IMR-90 (cell line): ENCODE data around the gene ZEB2. TPM values are rescaled to one million over a fixed set of nuclear protein-coding genes. Genes with fewer than 3 reads are reported as not detected.

Source experiments
- ATAC-seq: fragments of 200-7000 bp; cut with Tn5 transposase; 2 replicates; pipeline ENCODE4 v1.9.1; 2020; ENCODE audit warnings: low read depth, mild to moderate bottlenecking, moderate library complexity
- BruUV-seq: library from RNA; stranded (reverse); fragments of 400-500 nt; replicated peaks from 2 replicates; lab custom pipeline; 2021; lab: Mats Ljungman, UMichigan
- CTCF ChIA-PET: fragments of 300-600 bp; formaldehyde crosslinking; extraction: SDS; loops from one replicate; lab custom pipeline; 2021; ENCODE audit warnings: antibody characterized with exemption; lab: Yijun Ruan, JAX
- POLR2A ChIA-PET: fragments of 300-600 bp; sonication (Branson Sonifier 250); formaldehyde crosslinking; loops from one replicate; lab custom pipeline; 2022; ENCODE audit warnings: antibody characterized with exemption; ENCODE audit not compliant: unreplicated experiment; lab: Charles Lee
- DNase-seq: peaks from one replicate; pipeline ENCODE4 v3.0.0; 2013
- H2AFZ ChIP-seq: replicated peaks from 2 replicates; pipeline ENCODE3; 2013; ENCODE audit warnings: low read length, mild to moderate bottlenecking; ENCODE audit not compliant: poor library complexity
- H2AK5ac ChIP-seq: 2 replicates; pipeline ENCODE4 v1.6.1; 2013; ENCODE audit warnings: low read depth, low read length, inconsistent platforms
- H2AK9ac ChIP-seq: replicated peaks from 2 replicates; pipeline ENCODE3; 2013; ENCODE audit warnings: mild to moderate bottlenecking, low read depth, low read length, moderate library complexity; ENCODE audit not compliant: poor library complexity
- H2BK120ac ChIP-seq: 2 replicates; pipeline ENCODE4 v1.6.1; 2013; ENCODE audit warnings: low read depth, low read length, inconsistent platforms
- H2BK15ac ChIP-seq: 3 replicates; pipeline ENCODE4 v1.6.1; 2013; ENCODE audit warnings: low read depth, low read length, inconsistent platforms
- H2BK20ac ChIP-seq: 2 replicates; pipeline ENCODE4 v1.6.1; 2013; ENCODE audit warnings: low read depth, mild to moderate bottlenecking, inconsistent platforms, low read length, moderate library complexity
- H2BK5ac ChIP-seq: 2 replicates; pipeline ENCODE4 v1.6.1; 2013; ENCODE audit warnings: mild to moderate bottlenecking, low read depth, low read length, inconsistent platforms; ENCODE audit not compliant: poor library complexity, severe bottlenecking
- H3K14ac ChIP-seq: replicated peaks from 2 replicates; pipeline ENCODE4 v1.6.1; 2013; ENCODE audit warnings: low read depth, low read length, inconsistent platforms
- H3K18ac ChIP-seq: 2 replicates; pipeline ENCODE4 v1.6.1; 2013; ENCODE audit warnings: low read depth, low read length, control low read depth
- H3K23ac ChIP-seq: 2 replicates; pipeline ENCODE4 v1.6.1; 2013; ENCODE audit warnings: low read depth, low read length, inconsistent platforms
- H3K27ac ChIP-seq: 2 replicates; pipeline ENCODE4 v1.5.1; 2013; ENCODE audit warnings: mild to moderate bottlenecking, control low read depth, low read length; ENCODE audit not compliant: insufficient read depth
- H3K27me3 ChIP-seq: 2 replicates; pipeline ENCODE4 v1.6.1; 2013; ENCODE audit warnings: low read length; ENCODE audit not compliant: control insufficient read depth, insufficient read depth
- H3K36me3 ChIP-seq: 2 replicates; pipeline ENCODE4 v1.6.1; 2013; ENCODE audit warnings: low read length, mixed read lengths; ENCODE audit not compliant: control insufficient read depth, insufficient read depth
- H3K4ac ChIP-seq: 2 replicates; pipeline ENCODE4 v1.6.1; 2013; ENCODE audit warnings: low read depth, low read length, inconsistent platforms
- H3K4me1 ChIP-seq: 2 replicates; pipeline ENCODE4 v1.6.1; 2013; ENCODE audit warnings: low read length, mixed read lengths; ENCODE audit not compliant: control insufficient read depth, insufficient read depth
- H3K4me2 ChIP-seq: 2 replicates; pipeline ENCODE4 v1.6.1; 2013; ENCODE audit warnings: low read depth, mild to moderate bottlenecking, control low read depth, low read length, moderate library complexity
- H3K4me3 ChIP-seq: 2 replicates; pipeline ENCODE4 v1.5.1; 2013; ENCODE audit warnings: low read depth, mild to moderate bottlenecking, control low read depth, low read length, moderate library complexity; ENCODE audit not compliant: insufficient read depth
- H3K56ac ChIP-seq: 2 replicates; pipeline ENCODE4 v1.6.1; 2013; ENCODE audit warnings: low read length, inconsistent platforms; ENCODE audit not compliant: insufficient read depth; ENCODE audit errors: extremely low read depth
- H3K79me1 ChIP-seq, 2 experiments: 2 replicates each; pipeline ENCODE4 v1.6.1; 2013; ENCODE audit warnings: low read length in 2 of 2, inconsistent platforms in 1 of 2, low read depth in 1 of 2
- H3K9ac ChIP-seq: 2 replicates; pipeline ENCODE4 v1.6.1; 2013; ENCODE audit warnings: low read depth, low read length, control low read depth
- H3K9me1 ChIP-seq: 2 replicates; pipeline ENCODE4 v1.6.1; 2013; ENCODE audit warnings: low read length, inconsistent platforms; ENCODE audit not compliant: insufficient read depth
- H3K9me3 ChIP-seq: 2 replicates; pipeline ENCODE4 v1.6.1; 2013; ENCODE audit warnings: low read length; ENCODE audit not compliant: control insufficient read depth, insufficient read depth
- H4K20me1 ChIP-seq: 2 replicates; pipeline ENCODE4 v1.6.1; 2013; ENCODE audit warnings: low read length, inconsistent platforms; ENCODE audit not compliant: insufficient read depth
- H4K5ac ChIP-seq: 2 replicates; pipeline ENCODE4 v1.6.1; 2013; ENCODE audit warnings: mild to moderate bottlenecking, low read depth, low read length, control low read depth
- H4K8ac ChIP-seq, 2 experiments: 2 replicates each; pipeline ENCODE4 v1.6.1; 2013; ENCODE audit warnings: low read depth in 2 of 2, low read length in 2 of 2, control low read depth in 1 of 2, inconsistent platforms in 1 of 2
- H4K91ac ChIP-seq: 2 replicates; pipeline ENCODE4 v1.6.1; 2013; ENCODE audit warnings: low read depth, low read length, inconsistent platforms; ENCODE audit not compliant: insufficient read depth
- BHLHE40 ChIP-seq: fragments of 150-350 bp; IDR thresholded peaks from 2 replicates; pipeline ENCODE4 v1.6.1; 2016; ENCODE audit warnings: mild to moderate bottlenecking, low read depth, low read length
- USF2 ChIP-seq: fragments of 150-350 bp; IDR thresholded peaks from 2 replicates; pipeline ENCODE4 v1.6.1; 2017; ENCODE audit warnings: mild to moderate bottlenecking, antibody characterized with exemption, low read length, low read depth
- WGBS, 2 experiments: methylation state at CpG; one replicate each; pipeline versions ENCODE4 v1.1.5 to v1.1.7; 2013; ENCODE audit warnings: missing lambda C conversion rate in 2 of 2; ENCODE audit not compliant: insufficient read length in 1 of 2; ENCODE audit errors: extremely low coverage in 2 of 2; 5-methylcytosine and 5-hydroxymethylcytosine counted together
- dilution Hi-C: fragments of 300-500 bp; cut with HindIII; formaldehyde crosslinking; loops from one replicate; pipeline ENCODE4 v1.14.3; 2018; ENCODE audit warnings: low sequenced_read_pairs; ENCODE audit not compliant: unreplicated experiment
- in situ Hi-C: fragments of 300-500 bp; cut with MboI; formaldehyde crosslinking; loops from 3 replicates; pipeline ENCODE4 v1.14.3; 2019; ENCODE audit warnings: low sequenced_read_pairs, inconsistent platforms, mixed read lengths
- intact Hi-C: fragments of 100-400 bp; cut with micrococcal nuclease; formaldehyde crosslinking; loops from 2 replicates; pipeline ENCODE4 v1.10.0; 2022
- polyA plus RNA-seq, 3 experiments: library from polyadenylated mRNA; depleted of rRNA; stranded (reverse); fragments of >200 nt; gene quantifications; 2 replicates each; pipeline ENCODE4 v1.2.3, GENCODE V29; 2012; ENCODE audit warnings: low replicate concordance in 1 of 3
- total RNA-seq: library from RNA; depleted of rRNA; stranded (reverse); fragments of >200 nt; gene quantifications from 2 replicates; pipeline ENCODE4 v1.2.3, GENCODE V29; 2012

The ZEB2 gene
- total and polyA plus RNA-seq, 2 of the 4 experiments (the other 2 are of a cell fraction): 22.4 to 50.9 TPM

GRCh38 chr2:144421606-144422510 is 98.1 kb downstream of the ZEB2 start:
- BruUV-seq: no TSS peak
- Histone ChIP-seq H2AK9ac (no peak overlapping the region), H4K20me1 (no peaks in the 10 kb centered on the region), H3K4me1 (no peaks in the 10 kb centered on the region), H3K23ac (no peak overlapping the region), H3K27ac (no peak overlapping the region), H3K18ac (no peak overlapping the region), H2BK120ac (no peak overlapping the region), H3K36me3 (peaks cover 16% of the 10 kb centered on the region), H3K9me1 (no peaks in the 10 kb centered on the region), H2AK5ac (no peak overlapping the region), H3K56ac (no peak overlapping the region), H2BK20ac (no peak overlapping the region), H3K27me3 (no peaks in the 10 kb centered on the region), H3K4me2 (no peak overlapping the region), H3K14ac (no peak overlapping the region), H4K91ac (no peak overlapping the region), H3K79me1 (peaks cover 9 to 10% of the 10 kb centered on the region in 2 experiments; a peak in 3 of 4 replicates), H2AFZ (no peak overlapping the region), H3K9me3 (no peaks in the 10 kb centered on the region), H3K4me3 (no peak overlapping the region), H2BK5ac (no peak overlapping the region), H3K9ac (no peak overlapping the region), H4K5ac (no peak overlapping the region), H4K8ac (no peak overlapping the region), H2BK15ac (no peak overlapping the region), H3K4ac (no peak overlapping the region)
- POLR2A ChIA-PET: interaction anchor here (0.7 kb wide), 1 partner anchor 1374 kb away, joined by 4 read pairs; no protein-coding TSS in a partner anchor
- dilution Hi-C loops (no loop called here), in situ Hi-C loops (no loop called here), intact Hi-C loops (no loop called here)
- no peak for TF ChIP-seq BHLHE40
- TF ChIP-seq USF2: no peak
- WGBS, 2 experiments: no CpG with 5 or more reads among the region's 1 CpG
- no peak for ATAC-seq
- no peak for DNase-seq
- CTCF ChIA-PET: no interaction called here
